CD4-positive, alpha-beta T cell treated with Interleukin-4 for 1 hour (primary cell): Measurements from ENCODE around the gene ST6GALNAC2.
"Not testable (repeated sequence)": the region's sequence is repeated elsewhere in the genome, so short reads cannot be mapped to it uniquely, and the experiment has no call there.

Experiments
- DNase-seq, 2 donors: peaks; one replicate each; pipeline ENCODE4 v3.0.0-alpha.2; 2020 to 2022

Gene ST6GALNAC2

GRCh38 chr17:76570457-76570856 is 15.2 kb downstream of the ST6GALNAC2 start:
- no peak for DNase-seq

GRCh38 chr17:76569607-76570279 is 15.9 kb downstream of the ST6GALNAC2 start:
- no peak for DNase-seq

GRCh38 chr17:76568811-76569221 is 16.8 kb downstream of the ST6GALNAC2 start:
- DNase-seq, result no peak

GRCh38 chr17:76567634-76568432 is 17.8 kb downstream of the ST6GALNAC2 start:
- no peak for DNase-seq

GRCh38 chr17:76566988-76567431 is 18.6 kb downstream of the ST6GALNAC2 start:
- DNase-seq, result no peak

- no peak for DNase-seq
Observed at GRCh38 chr17:76566613-76566943, 19.1 kb downstream of the ST6GALNAC2 start.

GRCh38 chr17:76565728-76566612 is 19.7 kb downstream of the ST6GALNAC2 start:
- DNase-seq, result no peak

GRCh38 chr17:76564991-76565727 is 20.5 kb downstream of the ST6GALNAC2 start:
- not testable (repeated sequence) for DNase-seq

- not testable (repeated sequence) for DNase-seq
Observed at GRCh38 chr17:76563359-76563758, 22.3 kb downstream of the ST6GALNAC2 start.

- no peak for DNase-seq
Observed at GRCh38 chr17:76562734-76563148, 22.9 kb downstream of the ST6GALNAC2 start.

- no peak for DNase-seq
Observed at GRCh38 chr17:76561799-76562268, 23.8 kb downstream of the ST6GALNAC2 start.

GRCh38 chr17:76561332-76561731 is 24.3 kb downstream of the ST6GALNAC2 start:
- peak in 1 of 2 donors; percentile 76 for DNase-seq

GRCh38 chr17:76560877-76561221 is 24.8 kb downstream of the ST6GALNAC2 start:
- no peak for DNase-seq

- no peak for DNase-seq
Observed at GRCh38 chr17:76560036-76560876, 25.4 kb downstream of the ST6GALNAC2 start.

GRCh38 chr17:76559460-76559859 is 26.2 kb downstream of the ST6GALNAC2 start:
- not testable (repeated sequence) for DNase-seq

GRCh38 chr17:76558198-76559095 is 27.2 kb downstream of the ST6GALNAC2 start:
- peak in 1 of 2 donors; percentile 48 for DNase-seq

- DNase-seq, result peak; percentile 96 to 97
Observed at GRCh38 chr17:76557368-76558197, 28.1 kb downstream of the ST6GALNAC2 start.

GRCh38 chr17:76556765-76557367 is 28.8 kb downstream of the ST6GALNAC2 start:
- DNase-seq, result peak; percentile 62 to 70

- no peak for DNase-seq
Observed at GRCh38 chr17:76554131-76554530, 31.5 kb downstream of the ST6GALNAC2 start.
